ENCODE measurements around the gene TRIM24.

Gene TRIM24

GRCh38 chr7:138618506-138618905 lies 158.4 kb downstream of the TRIM24 start:
- no peak for DNase-seq (ENCODE audit: low read depth in 2 of 3, low spot score in 2 of 3)

- no peak for DNase-seq (ENCODE audit: low read depth in 2 of 3, low spot score in 2 of 3)
Measured at GRCh38 chr7:138618933-138619332, 158.9 kb downstream of the TRIM24 start.

- no peak for DNase-seq (ENCODE audit: low read depth in 2 of 3, low spot score in 2 of 3)
Measured at GRCh38 chr7:138622841-138623240, 162.8 kb downstream of the TRIM24 start.

- no peak for DNase-seq (ENCODE audit: low read depth in 2 of 3, low spot score in 2 of 3)
Measured at GRCh38 chr7:138625084-138625848, 165.2 kb downstream of the TRIM24 start.

GRCh38 chr7:138625849-138626230 lies 165.8 kb downstream of the TRIM24 start:
- DNase-seq (ENCODE audit: low read depth in 2 of 3, low spot score in 2 of 3): peak in 1 of 3 experiments; percentile 5

GRCh38 chr7:138626846-138627245 lies 166.8 kb downstream of the TRIM24 start:
- no peak for DNase-seq (ENCODE audit: low read depth in 2 of 3, low spot score in 2 of 3)

GRCh38 chr7:138627361-138627760 lies 167.3 kb downstream of the TRIM24 start:
- DNase-seq (ENCODE audit: low read depth in 2 of 3, low spot score in 2 of 3): no peak

GRCh38 chr7:138630059-138630610 lies 170.1 kb downstream of the TRIM24 start:
- no peak for DNase-seq (ENCODE audit: low read depth in 2 of 3, low spot score in 2 of 3)

GRCh38 chr7:138632384-138632783 lies 172.3 kb downstream of the TRIM24 start:
- DNase-seq (ENCODE audit: low read depth in 2 of 3, low spot score in 2 of 3): no peak

GRCh38 chr7:138632826-138633602 lies 173.0 kb downstream of the TRIM24 start:
- no peak for DNase-seq (ENCODE audit: low read depth in 2 of 3, low spot score in 2 of 3)
